ENCODE measurements around the gene DCLK1.

Gene DCLK1

DNA sequence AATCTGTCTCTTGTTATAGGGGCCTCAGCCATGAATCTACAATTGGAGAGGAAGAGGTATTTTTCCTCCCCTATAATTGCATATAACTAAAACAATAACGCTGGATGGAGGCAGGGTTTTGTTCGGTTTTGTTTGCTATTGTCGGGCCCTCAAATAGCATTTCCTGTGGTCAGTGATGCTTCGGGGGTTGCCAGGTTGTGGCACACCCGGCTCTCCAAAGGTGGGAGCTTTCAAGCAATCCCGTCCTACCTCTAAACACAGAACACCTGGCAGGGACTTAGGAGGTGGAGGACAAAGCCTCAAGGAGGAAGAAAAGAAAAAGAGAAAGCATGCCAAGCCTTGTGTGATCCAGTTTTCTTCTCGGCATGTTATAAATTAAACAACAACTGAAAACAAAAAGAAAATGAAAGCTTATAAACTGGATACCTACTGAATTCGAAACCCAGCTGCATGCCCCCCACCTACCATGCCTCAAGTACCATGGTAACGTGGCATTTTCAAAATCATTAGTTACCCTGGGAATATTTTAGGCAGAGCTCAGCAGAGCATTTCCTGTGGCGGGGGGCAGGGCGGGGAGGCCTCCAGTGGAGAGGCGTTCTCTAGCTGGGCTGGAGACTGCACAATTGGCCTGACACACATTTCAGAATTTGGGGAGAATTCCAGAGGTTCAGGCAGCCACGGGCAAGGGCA lies 213.8 kb downstream of the DCLK1 start:
- Histone ChIP-seq H3K27me3 (ENCODE audit: insufficient read depth, poor library complexity, severe bottlenecking) (no peaks in the 10 kb centered on the region), H3K4me3 (ENCODE audit: severe bottlenecking) (no peak overlapping the region), H3K36me3 (ENCODE audit: low read depth) (no peaks in the 10 kb centered on the region), H3K4me1 (ENCODE audit: insufficient read depth, poor library complexity, severe bottlenecking) (no peaks in the 10 kb centered on the region), H3K9me3 (ENCODE audit: severe bottlenecking) (no peaks in the 10 kb centered on the region), H3K27ac (ENCODE audit: poor library complexity, severe bottlenecking) (no peak overlapping the region)
- ATAC-seq (ENCODE audit: low read depth), result no peak
- TF ChIP-seq, protein P1, sequence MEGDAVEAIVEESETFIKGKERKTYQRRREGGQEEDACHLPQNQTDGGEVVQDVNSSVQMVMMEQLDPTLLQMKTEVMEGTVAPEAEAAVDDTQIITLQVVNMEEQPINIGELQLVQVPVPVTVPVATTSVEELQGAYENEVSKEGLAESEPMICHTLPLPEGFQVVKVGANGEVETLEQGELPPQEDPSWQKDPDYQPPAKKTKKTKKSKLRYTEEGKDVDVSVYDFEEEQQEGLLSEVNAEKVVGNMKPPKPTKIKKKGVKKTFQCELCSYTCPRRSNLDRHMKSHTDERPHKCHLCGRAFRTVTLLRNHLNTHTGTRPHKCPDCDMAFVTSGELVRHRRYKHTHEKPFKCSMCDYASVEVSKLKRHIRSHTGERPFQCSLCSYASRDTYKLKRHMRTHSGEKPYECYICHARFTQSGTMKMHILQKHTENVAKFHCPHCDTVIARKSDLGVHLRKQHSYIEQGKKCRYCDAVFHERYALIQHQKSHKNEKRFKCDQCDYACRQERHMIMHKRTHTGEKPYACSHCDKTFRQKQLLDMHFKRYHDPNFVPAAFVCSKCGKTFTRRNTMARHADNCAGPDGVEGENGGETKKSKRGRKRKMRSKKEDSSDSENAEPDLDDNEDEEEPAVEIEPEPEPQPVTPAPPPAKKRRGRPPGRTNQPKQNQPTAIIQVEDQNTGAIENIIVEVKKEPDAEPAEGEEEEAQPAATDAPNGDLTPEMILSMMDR (IDR thresholded peaks at IDR 0.05; ENCODE audit: poor library complexity, severe bottlenecking), result no peak
- DNase-seq (ENCODE audit: low spot score), result no peak

DNA sequence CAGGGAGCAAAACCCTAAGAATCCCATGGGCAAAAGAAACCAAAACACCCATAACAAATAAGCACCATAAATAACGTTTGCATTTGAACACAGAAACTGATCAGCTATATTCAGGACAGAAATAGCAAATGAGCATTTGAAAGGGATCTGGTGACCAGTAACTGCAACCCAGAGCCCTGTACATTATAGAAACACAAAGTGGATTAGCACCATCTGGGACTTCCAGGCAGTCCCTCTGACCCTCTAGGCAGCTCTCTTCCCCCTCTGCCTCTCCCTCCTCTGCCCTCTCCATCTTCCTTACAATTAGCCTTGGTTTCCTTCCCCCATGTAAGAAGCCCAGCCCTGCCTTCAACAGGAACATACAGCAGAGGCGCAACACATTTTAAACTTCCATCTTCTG lies 215.0 kb downstream of the DCLK1 start:
- DNase-seq (ENCODE audit: low spot score) (no peak), ATAC-seq (ENCODE audit: low read depth) (no peak)
- Histone ChIP-seq H3K4me1 (ENCODE audit: insufficient read depth, poor library complexity, severe bottlenecking) (no peaks in the 10 kb centered on the region), H3K4me3 (ENCODE audit: severe bottlenecking) (no peak overlapping the region), H3K9me3 (ENCODE audit: severe bottlenecking) (no peaks in the 10 kb centered on the region), H3K27ac (ENCODE audit: poor library complexity, severe bottlenecking) (no peak overlapping the region), H3K27me3 (ENCODE audit: insufficient read depth, poor library complexity, severe bottlenecking) (no peaks in the 10 kb centered on the region), H3K36me3 (ENCODE audit: low read depth) (no peaks in the 10 kb centered on the region)
- TF ChIP-seq, protein P1 (IDR thresholded peaks at IDR 0.05; ENCODE audit: poor library complexity, severe bottlenecking), result no peak

DNA sequence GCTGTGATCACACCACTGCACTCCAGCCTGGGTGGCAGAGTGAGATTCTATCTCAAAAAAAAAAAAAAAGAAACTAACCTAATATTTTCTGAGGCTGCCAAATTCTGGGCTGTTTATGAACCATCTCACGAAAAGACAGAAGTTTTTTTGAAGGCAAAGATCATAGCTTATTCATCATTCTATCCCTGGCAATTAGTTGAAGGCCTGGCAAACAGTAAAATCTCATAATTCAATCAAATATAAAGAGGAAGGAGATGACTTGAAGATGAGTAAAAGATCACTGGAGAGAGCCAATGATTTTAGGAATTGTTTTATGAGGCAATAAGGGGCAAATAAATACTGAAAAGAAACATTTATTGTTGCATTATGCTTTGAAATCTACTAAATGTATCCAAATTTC lies 216.5 kb downstream of the DCLK1 start:
- Histone ChIP-seq H3K4me3 (ENCODE audit: severe bottlenecking) (no peak overlapping the region), H3K4me1 (ENCODE audit: insufficient read depth, poor library complexity, severe bottlenecking) (no peaks in the 10 kb centered on the region), H3K27ac (ENCODE audit: poor library complexity, severe bottlenecking) (no peak overlapping the region), H3K27me3 (ENCODE audit: insufficient read depth, poor library complexity, severe bottlenecking) (no peaks in the 10 kb centered on the region), H3K9me3 (ENCODE audit: severe bottlenecking) (no peaks in the 10 kb centered on the region), H3K36me3 (ENCODE audit: low read depth) (no peaks in the 10 kb centered on the region)
- DNase-seq (ENCODE audit: low spot score) (no peak), ATAC-seq (ENCODE audit: low read depth) (no peak)
- TF ChIP-seq, protein P1 (IDR thresholded peaks at IDR 0.05; ENCODE audit: poor library complexity, severe bottlenecking), result no peak

DNA sequence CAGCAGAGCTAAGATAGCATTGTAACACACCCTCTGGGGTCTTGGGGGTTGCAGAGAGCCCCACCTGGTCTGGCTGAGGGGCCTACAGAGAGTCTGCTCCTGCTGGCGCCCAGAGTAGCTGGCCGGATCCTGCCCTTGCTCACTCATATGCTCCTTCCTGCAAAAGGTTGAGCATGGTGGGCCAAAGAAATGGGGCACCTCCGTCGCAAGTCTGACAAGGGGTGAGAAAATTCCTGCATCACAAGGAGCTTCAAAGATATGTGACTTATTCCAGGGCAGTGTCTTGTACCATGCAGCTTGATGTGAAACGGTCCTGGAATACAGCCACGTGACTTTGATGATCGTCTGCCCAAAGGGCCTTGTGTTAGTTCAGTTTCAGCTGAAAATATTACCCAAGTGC lies 218.3 kb downstream of the DCLK1 start:
- Histone ChIP-seq H3K36me3 (ENCODE audit: low read depth) (no peaks in the 10 kb centered on the region), H3K27me3 (ENCODE audit: insufficient read depth, poor library complexity, severe bottlenecking) (no peaks in the 10 kb centered on the region), H3K4me1 (ENCODE audit: insufficient read depth, poor library complexity, severe bottlenecking) (no peaks in the 10 kb centered on the region), H3K4me3 (ENCODE audit: severe bottlenecking) (no peak overlapping the region), H3K9me3 (ENCODE audit: severe bottlenecking) (no peaks in the 10 kb centered on the region), H3K27ac (ENCODE audit: poor library complexity, severe bottlenecking) (no peak overlapping the region)
- DNase-seq (ENCODE audit: low spot score) (no peak), ATAC-seq (ENCODE audit: low read depth) (no peak)
- TF ChIP-seq, protein P1 (IDR thresholded peaks at IDR 0.05; ENCODE audit: poor library complexity, severe bottlenecking), result no peak

- ATAC-seq (ENCODE audit: low read depth), result no peak
- H3K27ac ChIP-seq (ENCODE audit: poor library complexity, severe bottlenecking), result no peak overlapping the region
- no peak for DNase-seq (ENCODE audit: low spot score)
- TF ChIP-seq, protein P1 (IDR thresholded peaks at IDR 0.05; ENCODE audit: poor library complexity, severe bottlenecking), result no peak
- no peaks in the 10 kb centered on the region for H3K27me3 ChIP-seq (ENCODE audit: insufficient read depth, poor library complexity, severe bottlenecking)
- no peaks in the 10 kb centered on the region for H3K4me1 ChIP-seq (ENCODE audit: insufficient read depth, poor library complexity, severe bottlenecking)
- H3K4me3 ChIP-seq (ENCODE audit: severe bottlenecking), result no peak overlapping the region
- H3K36me3 ChIP-seq (ENCODE audit: low read depth), result no peaks in the 10 kb centered on the region
- no peaks in the 10 kb centered on the region for H3K9me3 ChIP-seq (ENCODE audit: severe bottlenecking)
Measured at GRCh38 chr13:35909837-35910540, 221.2 kb downstream of the DCLK1 start.
